IMR-90 (cell line): ENCODE measurements around the gene TLNRD1. TPM values are rescaled to one million over a fixed set of nuclear protein-coding genes. Genes with fewer than 3 reads are reported as not detected.

Source experiments
- ATAC-seq: fragments of 200-7000 bp; cut with Tn5 transposase; 2 replicates; pipeline ENCODE4 v1.9.1; 2020; ENCODE audit warnings: low read depth, mild to moderate bottlenecking, moderate library complexity
- BruUV-seq: library from RNA; stranded (reverse); fragments of 400-500 nt; replicated peaks from 2 replicates; lab custom pipeline; 2021; lab: Mats Ljungman, UMichigan
- CTCF ChIA-PET: fragments of 300-600 bp; formaldehyde crosslinking; extraction: SDS; loops from one replicate; lab custom pipeline; 2021; ENCODE audit warnings: antibody characterized with exemption; lab: Yijun Ruan, JAX
- POLR2A ChIA-PET: fragments of 300-600 bp; sonication (Branson Sonifier 250); formaldehyde crosslinking; loops from one replicate; lab custom pipeline; 2022; ENCODE audit warnings: antibody characterized with exemption; ENCODE audit not compliant: unreplicated experiment; lab: Charles Lee
- DNase-seq: peaks from one replicate; pipeline ENCODE4 v3.0.0; 2013
- H2AFZ ChIP-seq: replicated peaks from 2 replicates; pipeline ENCODE3; 2013; ENCODE audit warnings: low read length, mild to moderate bottlenecking; ENCODE audit not compliant: poor library complexity
- H2AK5ac ChIP-seq: 2 replicates; pipeline ENCODE4 v1.6.1; 2013; ENCODE audit warnings: low read depth, low read length, inconsistent platforms
- H2AK9ac ChIP-seq: replicated peaks from 2 replicates; pipeline ENCODE3; 2013; ENCODE audit warnings: mild to moderate bottlenecking, low read depth, low read length, moderate library complexity; ENCODE audit not compliant: poor library complexity
- H2BK120ac ChIP-seq: 2 replicates; pipeline ENCODE4 v1.6.1; 2013; ENCODE audit warnings: low read depth, low read length, inconsistent platforms
- H2BK15ac ChIP-seq: 3 replicates; pipeline ENCODE4 v1.6.1; 2013; ENCODE audit warnings: low read depth, low read length, inconsistent platforms
- H2BK20ac ChIP-seq: 2 replicates; pipeline ENCODE4 v1.6.1; 2013; ENCODE audit warnings: low read depth, mild to moderate bottlenecking, inconsistent platforms, low read length, moderate library complexity
- H2BK5ac ChIP-seq: 2 replicates; pipeline ENCODE4 v1.6.1; 2013; ENCODE audit warnings: mild to moderate bottlenecking, low read depth, low read length, inconsistent platforms; ENCODE audit not compliant: poor library complexity, severe bottlenecking
- H3K14ac ChIP-seq: replicated peaks from 2 replicates; pipeline ENCODE4 v1.6.1; 2013; ENCODE audit warnings: low read depth, low read length, inconsistent platforms
- H3K18ac ChIP-seq: 2 replicates; pipeline ENCODE4 v1.6.1; 2013; ENCODE audit warnings: low read depth, low read length, control low read depth
- H3K23ac ChIP-seq: 2 replicates; pipeline ENCODE4 v1.6.1; 2013; ENCODE audit warnings: low read depth, low read length, inconsistent platforms
- H3K27ac ChIP-seq: 2 replicates; pipeline ENCODE4 v1.5.1; 2013; ENCODE audit warnings: mild to moderate bottlenecking, control low read depth, low read length; ENCODE audit not compliant: insufficient read depth
- H3K27me3 ChIP-seq: 2 replicates; pipeline ENCODE4 v1.6.1; 2013; ENCODE audit warnings: low read length; ENCODE audit not compliant: control insufficient read depth, insufficient read depth
- H3K36me3 ChIP-seq: 2 replicates; pipeline ENCODE4 v1.6.1; 2013; ENCODE audit warnings: low read length, mixed read lengths; ENCODE audit not compliant: control insufficient read depth, insufficient read depth
- H3K4ac ChIP-seq: 2 replicates; pipeline ENCODE4 v1.6.1; 2013; ENCODE audit warnings: low read depth, low read length, inconsistent platforms
- H3K4me1 ChIP-seq: 2 replicates; pipeline ENCODE4 v1.6.1; 2013; ENCODE audit warnings: low read length, mixed read lengths; ENCODE audit not compliant: control insufficient read depth, insufficient read depth
- H3K4me2 ChIP-seq: 2 replicates; pipeline ENCODE4 v1.6.1; 2013; ENCODE audit warnings: low read depth, mild to moderate bottlenecking, control low read depth, low read length, moderate library complexity
- H3K4me3 ChIP-seq: 2 replicates; pipeline ENCODE4 v1.5.1; 2013; ENCODE audit warnings: low read depth, mild to moderate bottlenecking, control low read depth, low read length, moderate library complexity; ENCODE audit not compliant: insufficient read depth
- H3K56ac ChIP-seq: 2 replicates; pipeline ENCODE4 v1.6.1; 2013; ENCODE audit warnings: low read length, inconsistent platforms; ENCODE audit not compliant: insufficient read depth; ENCODE audit errors: extremely low read depth
- H3K79me1 ChIP-seq, 2 experiments: 2 replicates each; pipeline ENCODE4 v1.6.1; 2013; ENCODE audit warnings: low read length in 2 of 2, inconsistent platforms in 1 of 2, low read depth in 1 of 2
- H3K9ac ChIP-seq: 2 replicates; pipeline ENCODE4 v1.6.1; 2013; ENCODE audit warnings: low read depth, low read length, control low read depth
- H3K9me1 ChIP-seq: 2 replicates; pipeline ENCODE4 v1.6.1; 2013; ENCODE audit warnings: low read length, inconsistent platforms; ENCODE audit not compliant: insufficient read depth
- H3K9me3 ChIP-seq: 2 replicates; pipeline ENCODE4 v1.6.1; 2013; ENCODE audit warnings: low read length; ENCODE audit not compliant: control insufficient read depth, insufficient read depth
- H4K20me1 ChIP-seq: 2 replicates; pipeline ENCODE4 v1.6.1; 2013; ENCODE audit warnings: low read length, inconsistent platforms; ENCODE audit not compliant: insufficient read depth
- H4K5ac ChIP-seq: 2 replicates; pipeline ENCODE4 v1.6.1; 2013; ENCODE audit warnings: mild to moderate bottlenecking, low read depth, low read length, control low read depth
- H4K8ac ChIP-seq, 2 experiments: 2 replicates each; pipeline ENCODE4 v1.6.1; 2013; ENCODE audit warnings: low read depth in 2 of 2, low read length in 2 of 2, control low read depth in 1 of 2, inconsistent platforms in 1 of 2
- H4K91ac ChIP-seq: 2 replicates; pipeline ENCODE4 v1.6.1; 2013; ENCODE audit warnings: low read depth, low read length, inconsistent platforms; ENCODE audit not compliant: insufficient read depth
- BHLHE40 ChIP-seq: fragments of 150-350 bp; IDR thresholded peaks from 2 replicates; pipeline ENCODE4 v1.6.1; 2016; ENCODE audit warnings: mild to moderate bottlenecking, low read depth, low read length
- CEBPB ChIP-seq: IDR thresholded peaks from 2 replicates; pipeline ENCODE4 v1.6.1; 2012; ENCODE audit warnings: low read depth, low read length, improper control_type of control experiment
- CHD1 ChIP-seq: IDR thresholded peaks from 2 replicates; pipeline ENCODE4 v1.6.1; 2012; ENCODE audit warnings: low read depth, low read length, improper control_type of control experiment
- FOS ChIP-seq: fragments of 150-350 bp; IDR thresholded peaks from 2 replicates; pipeline ENCODE4 v1.6.1; 2016; ENCODE audit warnings: low read depth, low read length
- MAFK ChIP-seq: IDR thresholded peaks from 2 replicates; pipeline ENCODE4 v1.6.1; 2012; ENCODE audit warnings: low read depth, low read length, improper control_type of control experiment
- MAZ ChIP-seq: IDR thresholded peaks from 2 replicates; pipeline ENCODE4 v1.6.1; 2012; ENCODE audit warnings: low read depth, mild to moderate bottlenecking, low read length, improper control_type of control experiment, moderate library complexity, borderline replicate concordance
- MXI1 ChIP-seq: IDR thresholded peaks from 2 replicates; pipeline ENCODE4 v1.6.1; 2012; ENCODE audit warnings: low read depth, mild to moderate bottlenecking, low read length, moderate library complexity, borderline replicate concordance
- NFE2L2 ChIP-seq: fragments of 150-350 bp; IDR thresholded peaks from 2 replicates; pipeline ENCODE4 v1.6.1; 2016; ENCODE audit warnings: low read depth, mild to moderate bottlenecking, low read length
- POLR2A ChIP-seq: IDR thresholded peaks from 2 replicates; pipeline ENCODE4 v1.6.1; 2012; ENCODE audit warnings: mild to moderate bottlenecking, low read depth, low read length
- RAD21 ChIP-seq: IDR thresholded peaks from 2 replicates; pipeline ENCODE4 v1.6.1; 2012; ENCODE audit warnings: low read length, improper control_type of control experiment
- RCOR1 ChIP-seq: IDR thresholded peaks from 2 replicates; pipeline ENCODE4 v1.6.1; 2012; ENCODE audit warnings: mild to moderate bottlenecking, low read length, improper control_type of control experiment; ENCODE audit not compliant: insufficient replicate concordance
- RFX5 ChIP-seq: IDR thresholded peaks from 2 replicates; pipeline ENCODE4 v1.8.0; 2012; ENCODE audit warnings: low read depth, mild to moderate bottlenecking, low read length, moderate library complexity
- SMC3 ChIP-seq: fragments of 150-350 bp; IDR thresholded peaks from 2 replicates; pipeline ENCODE4 v1.6.1; 2016; ENCODE audit warnings: low read depth, mild to moderate bottlenecking, antibody characterized with exemption, low read length, moderate library complexity
- WGBS, 2 experiments: methylation state at CpG; one replicate each; pipeline versions ENCODE4 v1.1.5 to v1.1.7; 2013; ENCODE audit warnings: missing lambda C conversion rate in 2 of 2; ENCODE audit not compliant: insufficient read length in 1 of 2; ENCODE audit errors: extremely low coverage in 2 of 2; 5-methylcytosine and 5-hydroxymethylcytosine counted together
- dilution Hi-C: fragments of 300-500 bp; cut with HindIII; formaldehyde crosslinking; loops from one replicate; pipeline ENCODE4 v1.14.3; 2018; ENCODE audit warnings: low sequenced_read_pairs; ENCODE audit not compliant: unreplicated experiment
- in situ Hi-C: fragments of 300-500 bp; cut with MboI; formaldehyde crosslinking; loops from 3 replicates; pipeline ENCODE4 v1.14.3; 2019; ENCODE audit warnings: low sequenced_read_pairs, inconsistent platforms, mixed read lengths
- intact Hi-C: fragments of 100-400 bp; cut with micrococcal nuclease; formaldehyde crosslinking; loops from 2 replicates; pipeline ENCODE4 v1.10.0; 2022
- polyA plus RNA-seq, 3 experiments: library from polyadenylated mRNA; depleted of rRNA; stranded (reverse); fragments of >200 nt; gene quantifications; 2 replicates each; pipeline ENCODE4 v1.2.3, GENCODE V29; 2012; ENCODE audit warnings: low replicate concordance in 1 of 3
- total RNA-seq: library from RNA; depleted of rRNA; stranded (reverse); fragments of >200 nt; gene quantifications from 2 replicates; pipeline ENCODE4 v1.2.3, GENCODE V29; 2012
- TF ChIP-seq, protein P1 (sequence below): fragments of 150-350 bp; IDR thresholded peaks from 2 replicates; pipeline ENCODE4 v1.6.1; 2016; ENCODE audit warnings: low read depth, mild to moderate bottlenecking, low read length, moderate library complexity, borderline replicate concordance
- TF ChIP-seq, protein P2 (sequence below): fragments of 150-350 bp; IDR thresholded peaks from 2 replicates; pipeline ENCODE4 v1.6.1; 2017; ENCODE audit warnings: mild to moderate bottlenecking, antibody characterized with exemption, low read length, low read depth
- TF ChIP-seq, protein P3 (sequence below): conservative IDR thresholded peaks from 2 replicates; pipeline ENCODE4 v1.5.1; 2012; ENCODE audit warnings: mild to moderate bottlenecking, low read depth, low read length, improper control_type of control experiment

The TLNRD1 gene
- total and polyA plus RNA-seq, 2 of the 4 experiments (the other 2 are of a cell fraction), result 2.2 to 6.8 TPM

DNA sequence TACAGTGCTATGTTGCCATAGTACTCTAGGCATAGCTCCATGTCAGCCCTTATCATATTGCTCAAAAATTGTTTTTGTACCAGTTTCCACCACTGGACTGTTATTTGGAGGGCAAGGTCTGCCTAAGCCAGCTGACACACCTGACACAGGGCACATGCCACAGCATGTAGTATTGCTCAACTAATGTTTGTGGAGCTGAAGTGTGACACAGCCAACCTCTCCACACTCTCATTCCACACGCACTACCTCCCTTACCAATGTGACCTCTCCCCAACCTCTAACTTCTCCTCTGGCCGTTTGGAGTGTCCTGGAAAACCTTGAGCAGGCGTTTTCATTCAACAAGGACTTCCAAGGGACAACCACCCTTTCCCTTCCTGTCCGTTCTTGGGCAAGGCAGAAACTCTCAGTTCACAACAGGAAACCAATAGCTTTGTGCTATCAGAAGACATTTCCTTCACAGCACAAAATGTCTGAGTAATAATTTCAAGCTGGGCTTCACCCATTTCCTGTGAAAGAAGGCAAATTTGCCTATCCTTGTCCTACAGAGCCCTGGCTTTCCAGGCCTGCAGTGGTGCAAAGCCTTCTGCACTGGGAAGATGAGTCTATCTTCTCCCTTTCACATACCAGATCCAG is 38.4 kb downstream of the TLNRD1 start:
- 33% methylated on average over 3 of the region's 4 CpGs; no CpG with 5 or more reads in 1 of the 2 experiments for WGBS, 2 experiments
- no TSS peak for BruUV-seq
- no peak overlapping the region for H3K4me2 ChIP-seq
- H3K4me1 ChIP-seq, result no peaks in the 10 kb centered on the region
- TF ChIP-seq FOS (no peak), BHLHE40 (no peak), POLR2A (no peak), RCOR1 (no peak), RAD21 (no peak), NFE2L2 (no peak), RFX5 (no peak), MXI1 (no peak), MAZ (no peak), CEBPB (no peak), CHD1 (no peak), MAFK (no peak), SMC3 (no peak)
- TF ChIP-seq, protein P1, sequence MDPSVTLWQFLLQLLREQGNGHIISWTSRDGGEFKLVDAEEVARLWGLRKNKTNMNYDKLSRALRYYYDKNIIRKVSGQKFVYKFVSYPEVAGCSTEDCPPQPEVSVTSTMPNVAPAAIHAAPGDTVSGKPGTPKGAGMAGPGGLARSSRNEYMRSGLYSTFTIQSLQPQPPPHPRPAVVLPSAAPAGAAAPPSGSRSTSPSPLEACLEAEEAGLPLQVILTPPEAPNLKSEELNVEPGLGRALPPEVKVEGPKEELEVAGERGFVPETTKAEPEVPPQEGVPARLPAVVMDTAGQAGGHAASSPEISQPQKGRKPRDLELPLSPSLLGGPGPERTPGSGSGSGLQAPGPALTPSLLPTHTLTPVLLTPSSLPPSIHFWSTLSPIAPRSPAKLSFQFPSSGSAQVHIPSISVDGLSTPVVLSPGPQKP, result no peak
- TF ChIP-seq, protein P2, sequence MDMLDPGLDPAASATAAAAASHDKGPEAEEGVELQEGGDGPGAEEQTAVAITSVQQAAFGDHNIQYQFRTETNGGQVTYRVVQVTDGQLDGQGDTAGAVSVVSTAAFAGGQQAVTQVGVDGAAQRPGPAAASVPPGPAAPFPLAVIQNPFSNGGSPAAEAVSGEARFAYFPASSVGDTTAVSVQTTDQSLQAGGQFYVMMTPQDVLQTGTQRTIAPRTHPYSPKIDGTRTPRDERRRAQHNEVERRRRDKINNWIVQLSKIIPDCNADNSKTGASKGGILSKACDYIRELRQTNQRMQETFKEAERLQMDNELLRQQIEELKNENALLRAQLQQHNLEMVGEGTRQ, result no peak
- TF ChIP-seq, protein P3, sequence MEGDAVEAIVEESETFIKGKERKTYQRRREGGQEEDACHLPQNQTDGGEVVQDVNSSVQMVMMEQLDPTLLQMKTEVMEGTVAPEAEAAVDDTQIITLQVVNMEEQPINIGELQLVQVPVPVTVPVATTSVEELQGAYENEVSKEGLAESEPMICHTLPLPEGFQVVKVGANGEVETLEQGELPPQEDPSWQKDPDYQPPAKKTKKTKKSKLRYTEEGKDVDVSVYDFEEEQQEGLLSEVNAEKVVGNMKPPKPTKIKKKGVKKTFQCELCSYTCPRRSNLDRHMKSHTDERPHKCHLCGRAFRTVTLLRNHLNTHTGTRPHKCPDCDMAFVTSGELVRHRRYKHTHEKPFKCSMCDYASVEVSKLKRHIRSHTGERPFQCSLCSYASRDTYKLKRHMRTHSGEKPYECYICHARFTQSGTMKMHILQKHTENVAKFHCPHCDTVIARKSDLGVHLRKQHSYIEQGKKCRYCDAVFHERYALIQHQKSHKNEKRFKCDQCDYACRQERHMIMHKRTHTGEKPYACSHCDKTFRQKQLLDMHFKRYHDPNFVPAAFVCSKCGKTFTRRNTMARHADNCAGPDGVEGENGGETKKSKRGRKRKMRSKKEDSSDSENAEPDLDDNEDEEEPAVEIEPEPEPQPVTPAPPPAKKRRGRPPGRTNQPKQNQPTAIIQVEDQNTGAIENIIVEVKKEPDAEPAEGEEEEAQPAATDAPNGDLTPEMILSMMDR, result no peak
- no peak overlapping the region for H2BK5ac ChIP-seq
- H2AK9ac ChIP-seq, result peak overlapping the region; percentile 26
- H4K8ac ChIP-seq, result no peak overlapping the region
- H3K36me3 ChIP-seq, result no peaks in the 10 kb centered on the region
- H2BK20ac ChIP-seq, result no peak overlapping the region
- no peaks in the 10 kb centered on the region for H3K9me3 ChIP-seq
- no peaks in the 10 kb centered on the region; the same call in 1 of the 2 replicates for H3K9me1 ChIP-seq
- POLR2A ChIA-PET, result no interaction called here
- H2AK5ac ChIP-seq, result 0 out of 2 replicates have a peak overlapping the region, but pooled peaks have one; percentile 16
- H3K56ac ChIP-seq, result no peak overlapping the region
- dilution Hi-C loops (no loop called here), in situ Hi-C loops (no loop called here), intact Hi-C loops (no loop called here)
- H3K4me3 ChIP-seq, result no peak overlapping the region
- H4K5ac ChIP-seq, result no peak overlapping the region
- DNase-seq (no peak), ATAC-seq (no peak)
- H3K4ac ChIP-seq, result no peak overlapping the region
- H3K79me1 ChIP-seq, result no peaks in the 10 kb centered on the region
- H2AFZ ChIP-seq, result no peak overlapping the region
- H3K14ac ChIP-seq, result no peak overlapping the region
- H4K91ac ChIP-seq, result no peak overlapping the region
- H2BK15ac ChIP-seq, result no peak overlapping the region
- H4K20me1 ChIP-seq, result no peaks in the 10 kb centered on the region
- H3K9ac ChIP-seq, result no peak overlapping the region
- no peak overlapping the region for H3K23ac ChIP-seq
- CTCF ChIA-PET, result interaction anchor here (1.4 kb wide), 1 partner anchor 227 kb away, joined by 5 read pairs; no protein-coding TSS in a partner anchor
- H2BK120ac ChIP-seq, result no peak overlapping the region
- H3K27ac ChIP-seq, result no peak overlapping the region
- H3K18ac ChIP-seq, result no peak overlapping the region
- peaks cover 4% of the 10 kb centered on the region for H3K27me3 ChIP-seq
